Measurements from ENCODE around the gene PCP2.

PCP2 gene

GRCh38 chr19:7617172-7617571 lies 16.3 kb downstream of the PCP2 start:
- DNase-seq (ENCODE audit: insufficient read length, low spot score) (no peak), FAIRE-seq (no peak)
- TF ChIP-seq CTCF (IDR thresholded peaks at IDR 0.05; ENCODE audit: insufficient read depth, missing control alignments) = no peak

GRCh38 chr19:7614859-7615741 lies 18.4 kb downstream of the PCP2 start:
- no peak for TF ChIP-seq CTCF (IDR thresholded peaks at IDR 0.05; ENCODE audit: insufficient read depth, missing control alignments)
- FAIRE-seq (no peak), DNase-seq (ENCODE audit: insufficient read length, low spot score) (no peak)

- TF ChIP-seq CTCF (IDR thresholded peaks at IDR 0.05; ENCODE audit: insufficient read depth, missing control alignments) = no peak
- DNase-seq (ENCODE audit: insufficient read length, low spot score) = no peak
- no peak for FAIRE-seq
Observed at GRCh38 chr19:7612282-7613274, 20.9 kb downstream of the PCP2 start.

- no peak for DNase-seq (ENCODE audit: insufficient read length, low spot score)
- no peak for TF ChIP-seq CTCF (IDR thresholded peaks at IDR 0.05; ENCODE audit: insufficient read depth, missing control alignments)
- FAIRE-seq = no peak
Observed at GRCh38 chr19:7611541-7612279, 21.8 kb downstream of the PCP2 start.

GRCh38 chr19:7610491-7611240 lies 22.9 kb downstream of the PCP2 start:
- FAIRE-seq (no peak), DNase-seq (ENCODE audit: insufficient read length, low spot score) (no peak)
- no peak for TF ChIP-seq CTCF (IDR thresholded peaks at IDR 0.05; ENCODE audit: insufficient read depth, missing control alignments)

- no peak for FAIRE-seq
- no peak for TF ChIP-seq CTCF (IDR thresholded peaks at IDR 0.05; ENCODE audit: insufficient read depth, missing control alignments)
- DNase-seq (ENCODE audit: insufficient read length, low spot score) = no peak
Observed at GRCh38 chr19:7607874-7608560, 25.5 kb downstream of the PCP2 start.

All from D721Med (cell line).